ENCODE data around the gene COIL.
A peak's percentile ranks its signal among the peaks of the same experiment; 100 is the strongest.
"Not testable (repeated sequence)": the region's sequence is repeated elsewhere in the genome, so short reads cannot be mapped to it uniquely, and the experiment has no call there.

Gene COIL

DNA sequence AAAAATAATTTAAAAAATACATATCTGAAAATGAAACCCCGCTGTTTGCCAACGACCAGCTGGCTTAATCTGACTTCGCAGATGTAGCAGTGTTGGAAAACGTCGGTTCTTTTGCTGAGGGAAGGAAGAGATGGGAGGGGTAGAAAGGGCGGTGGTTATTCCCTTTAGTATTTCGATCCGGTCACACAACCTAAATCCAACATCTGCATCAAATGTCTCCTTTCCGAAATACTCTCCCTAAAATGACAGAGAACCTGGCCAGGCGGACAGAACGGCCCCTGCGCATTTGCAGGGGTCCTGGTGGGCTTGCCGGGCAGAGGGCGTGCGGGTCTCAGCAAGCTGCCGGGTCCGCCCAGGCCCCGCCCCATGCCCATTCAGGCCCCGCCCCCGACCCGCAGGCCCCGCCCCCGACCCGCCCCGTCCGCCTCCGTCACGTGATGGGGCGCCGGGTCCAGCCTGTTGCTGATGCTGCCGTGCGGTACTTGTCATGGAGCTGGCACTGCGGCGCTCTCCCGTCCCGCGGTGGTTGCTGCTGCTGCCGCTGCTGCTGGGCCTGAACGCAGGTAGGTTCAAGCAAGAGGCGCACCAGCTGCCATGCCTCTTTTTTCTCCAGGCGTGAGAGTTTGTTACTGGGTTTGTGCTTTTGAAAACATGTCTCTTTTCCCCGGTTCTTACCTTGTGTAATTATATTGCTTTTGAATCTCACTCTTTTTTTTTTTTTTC is 17.0 kb upstream of the COIL start, which contains the start of gene SCPEP1:
Gene SCPEP1, plus strand, starts transcription at position 459 of the 723 bp plus-strand sequence. Its CDS starts 29 bp downstream, at position 488.
- Histone ChIP-seq H3K27ac (ENCODE audit: low read depth, low read length) (peak within 1 kb of the TSS; percentile 45), H3K9me3 (ENCODE audit: low read length) (no peaks in the 10 kb centered on the region), H3K27me3 (ENCODE audit: control insufficient read depth in 1 of 2, insufficient read depth in 2 of 2, low read length in 2 of 2) (no peaks in the 10 kb centered on the region), H3K4me3 (ENCODE audit: low read depth in 1 of 2, low read length in 2 of 2) (peak within 1 kb of the TSS; percentile 43 to 81), H3K36me3 (ENCODE audit: insufficient read depth, low read length) (peaks cover 8% of the 10 kb centered on the region), H3K9ac (ENCODE audit: low read length) (peak within 1 kb of the TSS; percentile 49), H3K4me1 (ENCODE audit: insufficient read depth, low read length) (peaks cover 12% of the 10 kb centered on the region)

- Histone ChIP-seq H3K27me3 (ENCODE audit: control insufficient read depth in 1 of 2, insufficient read depth in 2 of 2, low read length in 2 of 2) (no peaks in the 10 kb centered on the region), H3K4me1 (ENCODE audit: insufficient read depth, low read length) (peaks cover 12% of the 10 kb centered on the region), H3K9ac (ENCODE audit: low read length) (peak overlapping the region; percentile 49), H3K36me3 (ENCODE audit: insufficient read depth, low read length) (peaks cover 2% of the 10 kb centered on the region), H3K4me3 (ENCODE audit: low read depth in 1 of 2, low read length in 2 of 2) (peak overlapping the region; percentile 2 to 35), H3K27ac (ENCODE audit: low read depth, low read length) (peak overlapping the region; percentile 45), H3K9me3 (ENCODE audit: low read length) (no peaks in the 10 kb centered on the region)
Measured at GRCh38 chr17:56976941-56977608, 16.2 kb upstream of the COIL start.

- Histone ChIP-seq H3K4me3 (ENCODE audit: low read depth in 1 of 2, low read length in 2 of 2) (no peak overlapping the region), H3K27ac (ENCODE audit: low read depth, low read length) (no peak overlapping the region)
Measured at GRCh38 chr17:56975656-56976055, 14.8 kb upstream of the COIL start.

GRCh38 chr17:56974055-56974454 is 13.2 kb upstream of the COIL start:
- H3K27me3 ChIP-seq (ENCODE audit: control insufficient read depth in 1 of 2, insufficient read depth in 2 of 2, low read length in 2 of 2), result no peaks in the 10 kb centered on the region
- no peak overlapping the region for H3K9ac ChIP-seq (ENCODE audit: low read length)
- H3K4me3 ChIP-seq (ENCODE audit: low read depth in 1 of 2, low read length in 2 of 2), result no peak overlapping the region
- no peaks in the 10 kb centered on the region for H3K36me3 ChIP-seq (ENCODE audit: insufficient read depth, low read length)
- H3K9me3 ChIP-seq (ENCODE audit: low read length), result no peaks in the 10 kb centered on the region
- H3K27ac ChIP-seq (ENCODE audit: low read depth, low read length), result no peak overlapping the region
- H3K4me1 ChIP-seq (ENCODE audit: insufficient read depth, low read length), result peaks cover 9% of the 10 kb centered on the region

More at GRCh38 chr17:56975656-56976055, 14.8 kb upstream of the COIL start:
- Histone ChIP-seq H3K4me1 (ENCODE audit: insufficient read depth, low read length) (peaks cover 12% of the 10 kb centered on the region), H3K27me3 (ENCODE audit: control insufficient read depth in 1 of 2, insufficient read depth in 2 of 2, low read length in 2 of 2) (no peaks in the 10 kb centered on the region), H3K36me3 (ENCODE audit: insufficient read depth, low read length) (no peaks in the 10 kb centered on the region), H3K9ac (ENCODE audit: low read length) (no peak overlapping the region), H3K9me3 (ENCODE audit: low read length) (no peaks in the 10 kb centered on the region)

GRCh38 chr17:56973520-56973919 is 12.7 kb upstream of the COIL start:
- no peaks in the 10 kb centered on the region for H3K27me3 ChIP-seq (ENCODE audit: control insufficient read depth in 1 of 2, insufficient read depth in 2 of 2, low read length in 2 of 2)
- H3K9ac ChIP-seq (ENCODE audit: low read length), result no peak overlapping the region
- H3K4me1 ChIP-seq (ENCODE audit: insufficient read depth, low read length), result peaks cover 4% of the 10 kb centered on the region
- no peaks in the 10 kb centered on the region for H3K9me3 ChIP-seq (ENCODE audit: low read length)
- H3K27ac ChIP-seq (ENCODE audit: low read depth, low read length), result no peak overlapping the region
- H3K36me3 ChIP-seq (ENCODE audit: insufficient read depth, low read length), result no peaks in the 10 kb centered on the region
- no peak overlapping the region for H3K4me3 ChIP-seq (ENCODE audit: low read depth in 1 of 2, low read length in 2 of 2)

GRCh38 chr17:56972111-56972730 is 11.4 kb upstream of the COIL start:
- Histone ChIP-seq H3K27ac (ENCODE audit: low read depth, low read length) (no peak overlapping the region), H3K36me3 (ENCODE audit: insufficient read depth, low read length) (no peaks in the 10 kb centered on the region), H3K27me3 (ENCODE audit: control insufficient read depth in 1 of 2, insufficient read depth in 2 of 2, low read length in 2 of 2) (no peaks in the 10 kb centered on the region), H3K9ac (ENCODE audit: low read length) (no peak overlapping the region), H3K4me1 (ENCODE audit: insufficient read depth, low read length) (no peaks in the 10 kb centered on the region), H3K9me3 (ENCODE audit: low read length) (no peaks in the 10 kb centered on the region), H3K4me3 (ENCODE audit: low read depth in 1 of 2, low read length in 2 of 2) (no peak overlapping the region)

DNA sequence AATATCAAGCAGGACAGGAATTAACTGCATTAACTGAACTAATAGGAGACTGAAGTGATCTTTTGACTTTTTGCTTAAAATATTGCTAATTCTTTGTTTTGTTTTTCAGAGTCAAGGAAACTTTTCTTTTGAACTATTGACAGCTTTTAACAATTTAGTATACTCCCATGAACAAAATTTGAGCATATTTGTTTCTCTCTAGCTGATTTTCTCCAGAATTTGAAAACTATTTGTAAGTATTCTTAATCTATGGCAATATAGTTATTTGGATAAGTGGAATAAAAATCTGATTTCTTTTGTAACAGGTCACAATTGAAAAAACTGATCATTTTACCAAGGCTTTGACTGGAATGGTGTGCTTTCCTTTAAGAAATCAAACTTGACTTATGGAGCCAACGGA is 10.1 kb upstream of the COIL start:
- H3K4me1 ChIP-seq (ENCODE audit: insufficient read depth, low read length), result no peaks in the 10 kb centered on the region
- no peaks in the 10 kb centered on the region for H3K36me3 ChIP-seq (ENCODE audit: insufficient read depth, low read length)
- H3K9me3 ChIP-seq (ENCODE audit: low read length), result no peaks in the 10 kb centered on the region
- no peak overlapping the region for H3K9ac ChIP-seq (ENCODE audit: low read length)
- no peak overlapping the region for H3K4me3 ChIP-seq (ENCODE audit: low read depth in 1 of 2, low read length in 2 of 2)
- no peaks in the 10 kb centered on the region for H3K27me3 ChIP-seq (ENCODE audit: control insufficient read depth in 1 of 2, insufficient read depth in 2 of 2, low read length in 2 of 2)
- H3K27ac ChIP-seq (ENCODE audit: low read depth, low read length), result no peak overlapping the region

DNA sequence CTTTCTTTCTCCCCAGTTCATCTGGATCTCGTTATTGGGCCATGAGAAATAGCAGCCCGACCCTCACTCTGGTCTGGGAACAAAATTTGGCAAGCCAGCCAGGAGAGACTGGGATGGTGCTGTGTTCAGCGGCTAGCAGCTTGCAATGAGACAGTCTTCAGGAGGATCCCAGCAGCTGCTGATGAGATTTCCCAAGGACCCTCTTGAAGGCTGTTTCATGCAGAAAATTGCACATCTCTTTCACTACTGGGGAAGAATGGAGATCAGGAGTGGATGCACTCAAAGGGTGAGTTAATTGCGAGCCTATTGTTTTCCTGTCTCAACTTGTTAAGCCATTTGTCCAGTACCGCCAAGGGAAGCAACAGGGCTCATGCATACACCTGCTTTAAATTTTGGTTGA is 5.5 kb upstream of the COIL start:
- Histone ChIP-seq H3K27ac (ENCODE audit: low read depth, low read length) (no peak overlapping the region), H3K27me3 (ENCODE audit: control insufficient read depth in 1 of 2, insufficient read depth in 2 of 2, low read length in 2 of 2) (no peaks in the 10 kb centered on the region), H3K36me3 (ENCODE audit: insufficient read depth, low read length) (no peaks in the 10 kb centered on the region), H3K9me3 (ENCODE audit: low read length) (no peaks in the 10 kb centered on the region), H3K4me3 (ENCODE audit: low read depth in 1 of 2, low read length in 2 of 2) (no peak overlapping the region), H3K4me1 (ENCODE audit: insufficient read depth, low read length) (no peaks in the 10 kb centered on the region), H3K9ac (ENCODE audit: low read length) (no peak overlapping the region)

GRCh38 chr17:56965681-56966080 is 4.8 kb upstream of the COIL start:
- H3K9me3 ChIP-seq (ENCODE audit: low read length); H3K27ac ChIP-seq (ENCODE audit: low read depth, low read length); H3K9ac ChIP-seq (ENCODE audit: low read length); H3K4me3 ChIP-seq (ENCODE audit: low read depth in 1 of 2, low read length in 2 of 2); H3K36me3 ChIP-seq (ENCODE audit: insufficient read depth, low read length); H3K27me3 ChIP-seq (ENCODE audit: control insufficient read depth in 1 of 2, insufficient read depth in 2 of 2, low read length in 2 of 2); H3K4me1 ChIP-seq (ENCODE audit: insufficient read depth, low read length): not testable (repeated sequence)

DNA sequence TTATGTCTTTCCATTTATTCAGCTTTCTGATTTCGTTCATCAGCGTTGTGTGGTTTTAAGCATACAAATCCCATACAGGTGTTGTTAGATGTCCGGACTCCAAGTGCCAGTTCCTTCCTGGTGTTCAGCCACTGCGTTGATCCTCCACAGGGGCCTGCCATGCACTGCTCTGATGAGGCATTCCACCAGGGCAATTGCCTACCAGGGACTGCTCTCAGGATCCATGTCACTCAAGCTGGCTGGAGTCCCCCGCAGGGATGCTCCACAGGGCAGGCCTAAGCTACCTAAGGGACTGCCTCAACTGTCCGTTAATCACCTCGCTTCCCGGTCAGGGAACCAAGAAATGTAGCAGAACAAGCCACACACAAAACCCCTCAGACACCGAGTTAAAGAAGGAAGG is 4.4 kb upstream of the COIL start:
- H3K27ac ChIP-seq (ENCODE audit: low read depth, low read length); H3K27me3 ChIP-seq (ENCODE audit: control insufficient read depth in 1 of 2, insufficient read depth in 2 of 2, low read length in 2 of 2); H3K4me3 ChIP-seq (ENCODE audit: low read depth in 1 of 2, low read length in 2 of 2); H3K9ac ChIP-seq (ENCODE audit: low read length); H3K4me1 ChIP-seq (ENCODE audit: insufficient read depth, low read length); H3K36me3 ChIP-seq (ENCODE audit: insufficient read depth, low read length); H3K9me3 ChIP-seq (ENCODE audit: low read length): not testable (repeated sequence)

DNA sequence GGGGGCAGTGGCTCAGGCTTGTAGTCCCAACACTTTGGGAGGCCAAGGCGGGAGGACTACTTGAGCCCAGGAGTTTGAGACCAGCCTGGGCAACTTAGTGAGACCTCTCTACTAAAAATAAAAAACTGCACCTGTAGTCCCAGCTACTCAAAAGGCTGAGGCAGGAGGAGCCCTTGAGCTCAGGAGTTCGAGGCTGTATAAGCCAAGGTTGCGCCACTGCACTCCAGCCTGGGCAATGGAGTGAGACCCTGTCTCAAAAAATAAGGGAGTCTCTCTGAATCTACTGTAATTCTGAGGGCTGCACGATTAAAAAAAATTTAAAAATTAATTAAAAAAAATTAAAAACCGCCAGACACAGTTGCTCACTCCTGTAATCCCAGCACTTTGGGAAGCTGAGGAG is 3.9 kb downstream of the COIL start:
- Histone ChIP-seq H3K9ac (ENCODE audit: low read length) (no peak overlapping the region), H3K4me1 (ENCODE audit: insufficient read depth, low read length) (peaks cover 13% of the 10 kb centered on the region), H3K4me3 (ENCODE audit: low read depth in 1 of 2, low read length in 2 of 2) (no peak overlapping the region), H3K27ac (ENCODE audit: low read depth, low read length) (no peak overlapping the region), H3K36me3 (ENCODE audit: insufficient read depth, low read length) (peaks cover 4% of the 10 kb centered on the region), H3K27me3 (ENCODE audit: control insufficient read depth in 1 of 2, insufficient read depth in 2 of 2, low read length in 2 of 2) (no peaks in the 10 kb centered on the region), H3K9me3 (ENCODE audit: low read length) (no peaks in the 10 kb centered on the region)

Data from muscle layer of colon (tissue), 2 donors.